ENCODE data around the gene CCDC90B. TPM values are rescaled to one million over a fixed set of nuclear protein-coding genes. Genes with fewer than 3 reads are reported as not detected.
"Not testable (repeated sequence)": the region's sequence is repeated elsewhere in the genome, so short reads cannot be mapped to it uniquely, and the experiment has no call there.

Gene CCDC90B
- total RNA-seq, 1 experiment from 2014 or later = 35.9 TPM

DNA sequence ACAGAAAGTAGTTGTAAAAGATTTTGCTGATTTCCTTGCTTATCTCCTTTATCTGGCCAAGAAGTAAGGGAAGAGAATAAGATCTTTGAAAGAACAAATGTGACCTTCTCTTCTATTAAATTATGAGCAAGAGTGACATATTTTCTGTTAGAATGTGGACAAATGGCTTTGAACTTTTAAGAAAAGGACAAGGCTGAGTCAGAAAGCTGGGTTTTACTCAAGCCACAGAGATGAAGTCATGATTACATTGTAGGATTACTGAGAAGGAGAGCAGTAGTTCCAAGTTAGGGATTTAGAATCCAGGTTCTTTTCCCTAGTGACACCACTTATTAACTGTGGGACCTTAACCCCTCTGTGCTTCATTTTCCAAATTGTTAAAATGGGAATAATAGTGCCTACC, 13.5 kb downstream of the CCDC90B start:
- Mint-ChIP-seq H3K9me3 (peaks cover 1 to 4% of the 10 kb centered on the region in 2 experiments; a peak in 1 of 5 replicates), H3K36me3 (ENCODE audit: insufficient read depth in 1 of 3, low read depth in 3 of 3) (peaks cover 28 to 63% (median 34%) of the 10 kb centered on the region in 3 experiments), H3K4me3 (no peak overlapping the region), H3K27me3 (ENCODE audit: low read depth) (no peaks in the 10 kb centered on the region), H3K27ac (no peak overlapping the region), H3K4me1 (no peaks in the 10 kb centered on the region)
- Histone ChIP-seq H3K4me1 (ENCODE audit: insufficient read depth, low read length) (no peaks in the 10 kb centered on the region), H2BK120ac (ENCODE audit: low read depth, low read length, poor library complexity, severe bottlenecking) (no peak overlapping the region), H3K79me1 (ENCODE audit: insufficient read depth, low read depth, low read length, poor library complexity, severe bottlenecking) (no peaks in the 10 kb centered on the region), H3K23ac (ENCODE audit: insufficient read length, low read depth, low read length) (no peak overlapping the region), H2BK20ac (ENCODE audit: low read depth, low read length, poor library complexity, severe bottlenecking) (no peak overlapping the region), H2BK15ac (ENCODE audit: low read depth, low read length) (no peak overlapping the region), H3K27ac (ENCODE audit: insufficient read length, low read depth, low read length) (no peak overlapping the region), H3K9me3 (ENCODE audit: control insufficient read depth, low read depth, low read length) (no peaks in the 10 kb centered on the region), H2AK5ac (ENCODE audit: insufficient read length, low read length) (no peak overlapping the region), H4K8ac (replicated peaks; ENCODE audit: insufficient read length, low read depth, low read length) (no peak overlapping the region), H3K56ac (ENCODE audit: insufficient read length, low read depth, low read length) (no peak overlapping the region), H3K79me2 (ENCODE audit: insufficient read depth, low read length) (no peaks in the 10 kb centered on the region), H2BK12ac (ENCODE audit: insufficient read length, low read depth, low read length) (no peak overlapping the region), H3K23me2 (ENCODE audit: insufficient read length, low read depth, low read length, poor library complexity, severe bottlenecking) (no peaks in the 10 kb centered on the region), H2BK5ac (ENCODE audit: insufficient read length, low read length) (no peak overlapping the region), H3K4me2 (ENCODE audit: insufficient read depth, insufficient read length, low read length) (no peak overlapping the region), H3K4ac (ENCODE audit: low read depth, low read length) (no peak overlapping the region), H3K14ac (ENCODE audit: insufficient read depth, low read length) (no peak overlapping the region), H3T11ph (ENCODE audit: low read length) (no peak overlapping the region), H3K18ac (ENCODE audit: insufficient read length, low read depth, low read length) (no peak overlapping the region), H3K9ac (ENCODE audit: extremely low read depth, insufficient read length, low read length) (no peak overlapping the region), H4K20me1 (ENCODE audit: control insufficient read depth, insufficient read depth, insufficient read length) (no peaks in the 10 kb centered on the region), H3K27me3 (ENCODE audit: insufficient read depth, low read length) (no peaks in the 10 kb centered on the region), H2AFZ (ENCODE audit: low read length) (no peak overlapping the region), H4K5ac (ENCODE audit: insufficient read length, low read depth, low read length) (no peak overlapping the region), H4K91ac (ENCODE audit: insufficient read length, low read depth, low read length) (no peak overlapping the region)
- TF ChIP-seq, protein P1, sequence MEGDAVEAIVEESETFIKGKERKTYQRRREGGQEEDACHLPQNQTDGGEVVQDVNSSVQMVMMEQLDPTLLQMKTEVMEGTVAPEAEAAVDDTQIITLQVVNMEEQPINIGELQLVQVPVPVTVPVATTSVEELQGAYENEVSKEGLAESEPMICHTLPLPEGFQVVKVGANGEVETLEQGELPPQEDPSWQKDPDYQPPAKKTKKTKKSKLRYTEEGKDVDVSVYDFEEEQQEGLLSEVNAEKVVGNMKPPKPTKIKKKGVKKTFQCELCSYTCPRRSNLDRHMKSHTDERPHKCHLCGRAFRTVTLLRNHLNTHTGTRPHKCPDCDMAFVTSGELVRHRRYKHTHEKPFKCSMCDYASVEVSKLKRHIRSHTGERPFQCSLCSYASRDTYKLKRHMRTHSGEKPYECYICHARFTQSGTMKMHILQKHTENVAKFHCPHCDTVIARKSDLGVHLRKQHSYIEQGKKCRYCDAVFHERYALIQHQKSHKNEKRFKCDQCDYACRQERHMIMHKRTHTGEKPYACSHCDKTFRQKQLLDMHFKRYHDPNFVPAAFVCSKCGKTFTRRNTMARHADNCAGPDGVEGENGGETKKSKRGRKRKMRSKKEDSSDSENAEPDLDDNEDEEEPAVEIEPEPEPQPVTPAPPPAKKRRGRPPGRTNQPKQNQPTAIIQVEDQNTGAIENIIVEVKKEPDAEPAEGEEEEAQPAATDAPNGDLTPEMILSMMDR (conservative IDR thresholded peaks at IDR 0.05) = no peak
- no peak for DNase-seq

DNA sequence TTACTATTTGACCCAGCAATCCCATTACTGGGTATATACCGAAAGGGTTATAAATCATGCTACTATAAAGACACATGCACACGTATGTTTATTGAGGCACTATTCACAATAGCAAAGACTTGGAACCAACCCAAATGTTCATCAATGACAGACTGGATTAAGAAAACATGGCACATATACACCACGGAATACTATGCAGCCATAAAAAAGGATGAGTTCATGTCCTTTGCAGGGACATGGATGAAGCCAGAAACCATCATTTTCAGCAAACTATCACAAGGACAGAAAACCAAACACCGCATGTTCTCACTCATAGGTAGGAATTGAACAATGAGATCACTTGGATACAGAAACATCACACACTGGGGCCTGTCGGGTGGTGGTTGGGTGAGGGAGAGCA, 14.4 kb downstream of the CCDC90B start:
- H4K5ac ChIP-seq (ENCODE audit: insufficient read length, low read depth, low read length); H3T11ph ChIP-seq (ENCODE audit: low read length); H3K27ac ChIP-seq (ENCODE audit: insufficient read length, low read depth, low read length); H3K4me1 ChIP-seq (ENCODE audit: insufficient read depth, low read length); H3K9me3 Mint-ChIP-seq; H3K4ac ChIP-seq (ENCODE audit: low read depth, low read length); H3K23ac ChIP-seq (ENCODE audit: insufficient read length, low read depth, low read length); H2BK5ac ChIP-seq (ENCODE audit: insufficient read length, low read length); H3K9ac ChIP-seq (ENCODE audit: extremely low read depth, insufficient read length, low read length); H3K18ac ChIP-seq (ENCODE audit: insufficient read length, low read depth, low read length); H3K56ac ChIP-seq (ENCODE audit: insufficient read length, low read depth, low read length); H4K91ac ChIP-seq (ENCODE audit: insufficient read length, low read depth, low read length); H2BK15ac ChIP-seq (ENCODE audit: low read depth, low read length); H3K9me3 ChIP-seq (ENCODE audit: control insufficient read depth, low read depth, low read length); H2BK20ac ChIP-seq (ENCODE audit: low read depth, low read length, poor library complexity, severe bottlenecking); H3K4me1 Mint-ChIP-seq; H4K8ac ChIP-seq (replicated peaks; ENCODE audit: insufficient read length, low read depth, low read length); H2BK12ac ChIP-seq (ENCODE audit: insufficient read length, low read depth, low read length); H3K79me2 ChIP-seq (ENCODE audit: insufficient read depth, low read length); H3K27ac Mint-ChIP-seq; H3K27me3 ChIP-seq (ENCODE audit: insufficient read depth, low read length); H3K79me1 ChIP-seq (ENCODE audit: insufficient read depth, low read depth, low read length, poor library complexity, severe bottlenecking); H4K20me1 ChIP-seq (ENCODE audit: control insufficient read depth, insufficient read depth, insufficient read length); H3K4me3 Mint-ChIP-seq; H3K4me2 ChIP-seq (ENCODE audit: insufficient read depth, insufficient read length, low read length); H2BK120ac ChIP-seq (ENCODE audit: low read depth, low read length, poor library complexity, severe bottlenecking); H3K14ac ChIP-seq (ENCODE audit: insufficient read depth, low read length); DNase-seq; H3K27me3 Mint-ChIP-seq (ENCODE audit: low read depth); H2AK5ac ChIP-seq (ENCODE audit: insufficient read length, low read length); H2AFZ ChIP-seq (ENCODE audit: low read length); H3K23me2 ChIP-seq (ENCODE audit: insufficient read length, low read depth, low read length, poor library complexity, severe bottlenecking): not testable (repeated sequence)
- H3K36me3 Mint-ChIP-seq (ENCODE audit: insufficient read depth in 1 of 3, low read depth in 3 of 3) = peaks cover 26 to 70% (median 38%) of the 10 kb centered on the region in 3 experiments
- no CpG with 5 or more reads among the region's 5 CpGs for WGBS (ENCODE audit: extremely low coverage, insufficient read length, low lambda C conversion rate)
